Bronchial epithelial cell (primary cell): ENCODE data around the gene TGFBR3. TPM values are rescaled to one million over a fixed set of nuclear protein-coding genes. Genes with fewer than 3 reads are reported as not detected.

Experiments used
- DNase-seq: peaks from one replicate; pipeline ENCODE4 v3.0.0-alpha.2; 2010; ENCODE audit warnings: low read depth
- FAIRE-seq: peaks from 2 replicates; lab custom pipeline; 2011; peaks lifted over from hg19 to GRCh38; lab: Jason Lieb, UNC
- H3K27me3 ChIP-seq: 2 replicates; pipeline ENCODE4 v1.5.1; 2011; ENCODE audit warnings: low read length; ENCODE audit not compliant: control insufficient read depth, insufficient read depth
- H3K36me3 ChIP-seq: 2 replicates; pipeline ENCODE4 v1.5.1; 2011; ENCODE audit warnings: low read length; ENCODE audit not compliant: control insufficient read depth, insufficient read depth
- H3K4me3 ChIP-seq: 2 replicates; pipeline ENCODE4 v1.5.1; 2011; ENCODE audit warnings: mild to moderate bottlenecking, low read depth, low read length, control low read depth
- total RNA-seq: library from RNA; depleted of rRNA; stranded (reverse); fragments of >200 nt; gene quantifications from 2 replicates; pipeline ENCODE4 v1.2.1, GENCODE V29; 2014
- TF ChIP-seq, protein P1 (sequence below): IDR thresholded peaks from 2 replicates; pipeline ENCODE4 v1.5.1; 2011; ENCODE audit warnings: mild to moderate bottlenecking, moderate library complexity, low read length, control low read depth, inconsistent platforms; ENCODE audit not compliant: insufficient read depth, severe bottlenecking

TGFBR3 gene
- total RNA-seq, 1 donor from 2014 or later, result 1.8 TPM

DNA sequence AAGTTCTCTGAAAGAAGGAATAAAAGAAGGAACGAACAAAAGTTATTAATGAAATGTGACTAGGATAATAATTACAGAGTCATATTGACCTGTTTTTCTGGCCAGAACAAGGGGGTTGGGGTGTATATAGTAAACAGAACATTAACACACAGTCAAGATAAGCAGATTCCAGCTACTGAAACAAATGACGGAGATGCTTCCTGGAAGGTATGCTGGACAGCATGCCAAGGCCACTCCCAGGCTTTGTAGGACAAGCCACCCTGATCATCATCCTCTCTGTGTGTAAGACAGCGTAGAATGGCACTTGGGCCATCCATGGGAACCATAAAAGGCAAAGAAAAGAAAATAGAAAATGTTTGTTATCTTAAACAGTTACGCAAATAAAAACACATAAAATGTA is 120.7 kb downstream of the TGFBR3 start:
- no peaks in the 10 kb centered on the region for H3K36me3 ChIP-seq
- TF ChIP-seq, protein P1, sequence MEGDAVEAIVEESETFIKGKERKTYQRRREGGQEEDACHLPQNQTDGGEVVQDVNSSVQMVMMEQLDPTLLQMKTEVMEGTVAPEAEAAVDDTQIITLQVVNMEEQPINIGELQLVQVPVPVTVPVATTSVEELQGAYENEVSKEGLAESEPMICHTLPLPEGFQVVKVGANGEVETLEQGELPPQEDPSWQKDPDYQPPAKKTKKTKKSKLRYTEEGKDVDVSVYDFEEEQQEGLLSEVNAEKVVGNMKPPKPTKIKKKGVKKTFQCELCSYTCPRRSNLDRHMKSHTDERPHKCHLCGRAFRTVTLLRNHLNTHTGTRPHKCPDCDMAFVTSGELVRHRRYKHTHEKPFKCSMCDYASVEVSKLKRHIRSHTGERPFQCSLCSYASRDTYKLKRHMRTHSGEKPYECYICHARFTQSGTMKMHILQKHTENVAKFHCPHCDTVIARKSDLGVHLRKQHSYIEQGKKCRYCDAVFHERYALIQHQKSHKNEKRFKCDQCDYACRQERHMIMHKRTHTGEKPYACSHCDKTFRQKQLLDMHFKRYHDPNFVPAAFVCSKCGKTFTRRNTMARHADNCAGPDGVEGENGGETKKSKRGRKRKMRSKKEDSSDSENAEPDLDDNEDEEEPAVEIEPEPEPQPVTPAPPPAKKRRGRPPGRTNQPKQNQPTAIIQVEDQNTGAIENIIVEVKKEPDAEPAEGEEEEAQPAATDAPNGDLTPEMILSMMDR, result no peak
- DNase-seq, result no peak
- no peak overlapping the region for H3K4me3 ChIP-seq
- no peak for FAIRE-seq
- no peaks in the 10 kb centered on the region for H3K27me3 ChIP-seq

DNA sequence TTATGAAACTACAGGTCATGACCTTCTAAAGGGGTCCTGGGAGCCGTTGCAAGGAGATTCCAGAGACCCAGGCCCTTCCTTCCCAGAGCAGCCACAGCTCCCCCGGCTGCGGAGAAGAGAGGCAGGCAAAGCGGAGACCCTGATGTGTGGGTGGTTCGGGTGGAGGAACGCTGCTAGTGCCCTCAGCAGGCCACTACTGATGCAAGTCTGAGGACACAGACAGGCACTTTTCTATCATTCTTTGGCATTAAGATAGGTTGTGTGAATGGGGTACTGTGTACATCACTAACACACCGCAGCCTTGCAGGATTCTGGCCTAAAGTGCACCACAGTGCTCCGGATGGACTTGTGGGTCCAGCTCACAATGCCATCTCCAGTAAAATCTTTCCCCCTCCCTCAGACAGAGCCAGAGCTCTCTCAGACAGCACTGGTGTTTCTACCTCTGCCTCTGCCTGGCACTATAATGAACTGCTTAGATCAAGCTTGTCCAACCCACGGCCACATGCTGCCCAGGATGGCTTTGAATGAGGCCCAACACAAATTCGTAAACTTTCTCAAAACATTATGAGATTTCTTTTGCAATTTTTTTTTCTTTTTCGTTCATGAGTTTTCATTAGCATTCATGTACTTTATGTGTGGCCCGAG is 121.4 kb downstream of the TGFBR3 start:
- no peaks in the 10 kb centered on the region for H3K36me3 ChIP-seq
- TF ChIP-seq, protein P1, result no peak
- DNase-seq (no peak), FAIRE-seq (no peak)
- H3K27me3 ChIP-seq, result no peaks in the 10 kb centered on the region
- H3K4me3 ChIP-seq, result no peak overlapping the region

DNA sequence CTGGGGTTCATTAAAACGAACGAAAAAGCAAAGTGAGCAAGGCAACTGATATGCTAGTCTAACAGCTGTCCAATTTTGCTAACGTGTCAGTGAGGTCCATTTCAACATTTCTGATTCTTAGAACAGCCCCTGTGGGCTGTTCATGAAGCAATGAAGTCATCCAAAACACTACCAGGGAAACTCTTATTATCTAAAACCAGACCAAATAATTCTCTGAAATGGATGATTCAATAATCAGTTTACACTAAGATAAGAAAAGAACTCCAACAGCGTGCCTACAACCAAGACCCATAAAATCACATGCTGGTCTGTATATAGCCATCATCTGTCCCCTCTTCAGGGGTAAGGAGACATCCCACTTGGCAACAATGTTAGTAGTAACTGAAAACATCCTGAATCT is 122.7 kb downstream of the TGFBR3 start:
- FAIRE-seq (no peak), DNase-seq (no peak)
- TF ChIP-seq, protein P1, result no peak
- no peaks in the 10 kb centered on the region for H3K27me3 ChIP-seq
- no peak overlapping the region for H3K4me3 ChIP-seq
- no peaks in the 10 kb centered on the region for H3K36me3 ChIP-seq

DNA sequence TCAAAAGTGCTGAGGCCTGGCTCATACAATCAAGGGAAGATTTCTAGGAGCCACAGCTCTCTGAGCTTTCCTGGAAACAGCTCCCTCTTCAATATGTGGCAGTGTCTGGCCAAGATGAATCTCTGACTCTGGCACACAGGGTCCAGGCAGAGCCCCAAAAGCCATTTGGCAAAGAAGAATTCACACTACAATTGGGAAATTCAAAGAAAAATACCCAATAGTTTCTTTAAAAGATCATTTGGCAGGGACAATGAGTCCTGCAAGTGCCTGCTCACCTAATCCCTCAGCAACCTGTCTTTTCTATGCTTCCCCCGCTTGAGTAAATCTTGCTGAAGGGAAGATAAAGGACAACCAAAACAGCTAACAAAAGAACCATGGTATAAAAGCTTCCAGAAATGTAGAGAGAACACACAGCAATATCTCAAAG is 124.6 kb downstream of the TGFBR3 start:
- Histone ChIP-seq H3K36me3 (no peaks in the 10 kb centered on the region), H3K27me3 (no peaks in the 10 kb centered on the region), H3K4me3 (no peak overlapping the region)
- TF ChIP-seq, protein P1, result no peak
- DNase-seq (no peak), FAIRE-seq (peak; percentile 32)

DNA sequence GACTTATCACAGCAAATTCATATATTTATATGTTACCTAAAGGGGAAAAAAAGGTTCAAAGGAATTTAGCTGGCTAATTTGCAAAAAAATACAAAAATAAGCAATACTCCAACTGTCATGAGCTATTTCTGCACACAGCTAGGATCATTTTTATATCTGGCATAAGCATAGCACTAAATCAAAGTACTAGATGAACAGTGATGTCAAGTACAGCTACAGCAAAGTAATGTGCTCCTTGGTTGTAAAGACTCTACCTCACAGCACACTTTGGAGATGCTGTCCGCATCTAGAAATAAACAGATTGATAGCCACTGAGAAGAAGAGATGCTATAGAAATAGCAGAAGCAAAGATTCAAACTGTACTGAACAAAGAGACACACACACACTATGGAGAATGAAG is 125.4 kb downstream of the TGFBR3 start:
- DNase-seq (no peak), FAIRE-seq (no peak)
- no peaks in the 10 kb centered on the region for H3K36me3 ChIP-seq
- H3K27me3 ChIP-seq, result no peaks in the 10 kb centered on the region
- TF ChIP-seq, protein P1, result no peak
- H3K4me3 ChIP-seq, result no peak overlapping the region

DNA sequence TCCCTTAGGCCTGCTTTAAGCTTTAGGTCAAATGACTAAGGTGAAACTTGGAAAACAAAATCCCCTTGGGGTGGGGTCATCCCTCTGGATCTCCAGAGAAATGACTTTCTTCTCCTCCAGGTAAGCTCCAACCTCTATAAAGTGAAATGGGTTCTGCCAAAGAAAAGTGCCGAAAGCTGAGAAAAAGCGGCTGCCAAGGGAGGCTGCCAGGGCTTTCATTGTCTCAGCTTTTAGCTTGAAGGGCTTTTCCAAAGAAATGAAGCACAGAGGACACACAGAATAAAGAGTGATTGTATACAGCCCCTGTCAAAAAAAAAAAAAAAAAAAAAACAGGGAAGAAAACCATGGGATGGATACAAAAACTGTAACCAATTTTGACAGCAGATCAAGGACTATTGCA is 126.9 kb downstream of the TGFBR3 start:
- TF ChIP-seq, protein P1, result no peak
- DNase-seq (no peak), FAIRE-seq (no peak)
- H3K36me3 ChIP-seq, result no peaks in the 10 kb centered on the region
- H3K27me3 ChIP-seq, result no peaks in the 10 kb centered on the region
- no peak overlapping the region for H3K4me3 ChIP-seq
